ENCODE measurements around the gene GAD2.

- no peak for TF ChIP-seq CTCF (conservative IDR thresholded peaks at IDR 0.05 in 1 of 2, IDR thresholded peaks at IDR 0.05 in 1 of 2; ENCODE audit: extremely low read depth in 1 of 2, insufficient read depth in 1 of 2, low read depth in 1 of 2, low read length in 2 of 2)
- TF ChIP-seq EZH2 (IDR thresholded peaks at IDR 0.05; ENCODE audit: borderline replicate concordance, low read length), result no peak
Measured at GRCh38 chr10:26177341-26177740, 39.2 kb upstream of the GAD2 start.

All from mammary epithelial cell (primary cell).